ENCODE data around the gene PRKACA.

- TF ChIP-seq EZH2 (IDR thresholded peaks at IDR 0.05; ENCODE audit: insufficient read depth, poor library complexity, severe bottlenecking) (no peak), EZH2phosphoT487 (IDR thresholded peaks at IDR 0.05; ENCODE audit: insufficient read depth, low read depth) (no peak)
These were observed 59.1 kb downstream of the PRKACA start for GRCh38 chr19:14058182-14059092.

Measured in GM23248 (cell line).